Measurements from ENCODE around the gene PTPRN2. TPM values are rescaled to one million over a fixed set of nuclear protein-coding genes. Genes with fewer than 3 reads are reported as not detected.

PTPRN2 gene
- total and polyA plus RNA-seq, 2 donors (not counting 3 experiments of a cell fraction or from before 2014, with no cell fraction given): 0.62 to 0.88 TPM

DNA sequence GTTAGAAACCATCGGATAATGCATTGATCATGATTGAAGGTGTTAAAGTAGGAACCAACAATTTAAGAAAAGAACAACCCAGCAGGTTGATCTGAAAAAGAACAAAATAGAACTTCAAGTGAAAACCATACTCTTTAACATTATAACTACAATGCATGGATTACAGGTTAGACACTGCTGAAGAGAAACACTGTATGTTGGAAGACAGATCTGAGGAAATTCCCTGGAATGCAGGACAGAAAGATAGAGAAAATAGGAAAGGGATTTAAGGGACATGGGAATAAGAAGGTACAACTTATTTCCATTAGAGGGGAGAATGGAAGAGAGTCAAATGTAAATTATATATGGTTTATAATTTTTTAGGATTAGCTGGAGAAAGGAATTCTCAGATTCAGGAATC lies 947.5 kb downstream of the PTPRN2 start:
- no TSS peak for BruUV-seq (replicated peaks)
- H3K27ac ChIP-seq (ENCODE audit: insufficient read depth, low read depth, low read length): no peak overlapping the region
- no peak overlapping the region for H3K4me2 ChIP-seq (ENCODE audit: insufficient read depth, low read length)
- H3K4me1 ChIP-seq (ENCODE audit: control insufficient read depth, extremely low read depth, insufficient read depth, low read length): no peaks in the 10 kb centered on the region
- dilution Hi-C loops (cut with MboI; ENCODE audit: extremely low pct_ligation_motif_present, low sequenced_read_pairs): no loop called here
- CTCF ChIA-PET: no interaction called here
- H3K4me3 ChIP-seq (replicated peaks in 1 of 3; ENCODE audit: insufficient read depth in 1 of 3, low read depth in 1 of 3, low read length in 3 of 3): no peak overlapping the region
- no peak for FAIRE-seq
- no peak overlapping the region for H2AFZ ChIP-seq (ENCODE audit: low read depth, low read length)
- no peaks in the 10 kb centered on the region for H3K27me3 ChIP-seq (ENCODE audit: control insufficient read depth in 2 of 2, insufficient read depth in 2 of 2, low read length in 2 of 2)
- H3K79me2 ChIP-seq (ENCODE audit: control insufficient read depth, insufficient read depth, low read length): no peaks in the 10 kb centered on the region
- no peaks in the 10 kb centered on the region for H3K36me3 ChIP-seq (ENCODE audit: control insufficient read depth in 2 of 2, extremely low read depth in 1 of 2, insufficient read depth in 2 of 2, low read length in 2 of 2)
- TF ChIP-seq GATA2 (IDR thresholded peaks at IDR 0.05; ENCODE audit: insufficient read depth, insufficient read length, low read depth, low read length) (no peak), POLR2A (IDR thresholded peaks at IDR 0.05; ENCODE audit: low read depth, low read length) (no peak), POLR2AphosphoS5 (IDR thresholded peaks at IDR 0.05; ENCODE audit: insufficient read depth, low read depth, low read length) (no peak), MYC (IDR thresholded peaks at IDR 0.05; ENCODE audit: low read depth, low read length) (no peak), EZH2 (IDR thresholded peaks at IDR 0.05; ENCODE audit: borderline replicate concordance, low read depth, low read length, severe bottlenecking) (no peak), FOS (IDR thresholded peaks at IDR 0.05; ENCODE audit: borderline replicate concordance, insufficient read depth, low read length) (no peak), JUN (IDR thresholded peaks at IDR 0.05; ENCODE audit: borderline replicate concordance, insufficient read depth, insufficient read length, low read depth) (no peak)
- TF ChIP-seq, protein P1, sequence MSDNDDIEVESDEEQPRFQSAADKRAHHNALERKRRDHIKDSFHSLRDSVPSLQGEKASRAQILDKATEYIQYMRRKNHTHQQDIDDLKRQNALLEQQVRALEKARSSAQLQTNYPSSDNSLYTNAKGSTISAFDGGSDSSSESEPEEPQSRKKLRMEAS (IDR thresholded peaks at IDR 0.05; ENCODE audit: insufficient read depth, insufficient read length): no peak
- TF ChIP-seq, protein P2, sequence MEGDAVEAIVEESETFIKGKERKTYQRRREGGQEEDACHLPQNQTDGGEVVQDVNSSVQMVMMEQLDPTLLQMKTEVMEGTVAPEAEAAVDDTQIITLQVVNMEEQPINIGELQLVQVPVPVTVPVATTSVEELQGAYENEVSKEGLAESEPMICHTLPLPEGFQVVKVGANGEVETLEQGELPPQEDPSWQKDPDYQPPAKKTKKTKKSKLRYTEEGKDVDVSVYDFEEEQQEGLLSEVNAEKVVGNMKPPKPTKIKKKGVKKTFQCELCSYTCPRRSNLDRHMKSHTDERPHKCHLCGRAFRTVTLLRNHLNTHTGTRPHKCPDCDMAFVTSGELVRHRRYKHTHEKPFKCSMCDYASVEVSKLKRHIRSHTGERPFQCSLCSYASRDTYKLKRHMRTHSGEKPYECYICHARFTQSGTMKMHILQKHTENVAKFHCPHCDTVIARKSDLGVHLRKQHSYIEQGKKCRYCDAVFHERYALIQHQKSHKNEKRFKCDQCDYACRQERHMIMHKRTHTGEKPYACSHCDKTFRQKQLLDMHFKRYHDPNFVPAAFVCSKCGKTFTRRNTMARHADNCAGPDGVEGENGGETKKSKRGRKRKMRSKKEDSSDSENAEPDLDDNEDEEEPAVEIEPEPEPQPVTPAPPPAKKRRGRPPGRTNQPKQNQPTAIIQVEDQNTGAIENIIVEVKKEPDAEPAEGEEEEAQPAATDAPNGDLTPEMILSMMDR (IDR thresholded peaks at IDR 0.05; ENCODE audit: extremely low read depth in 1 of 2, insufficient read depth in 1 of 2, low read depth in 1 of 2, low read length in 2 of 2): no peak
- no peaks in the 10 kb centered on the region for H3K9me1 ChIP-seq (replicated peaks; ENCODE audit: control insufficient read depth, extremely low read depth, insufficient read depth, low read length)
- no peaks in the 10 kb centered on the region for H4K20me1 ChIP-seq (replicated peaks; ENCODE audit: control insufficient read depth, extremely low read depth, insufficient read depth, low read length)
- POLR2A ChIA-PET: no interaction called here
- H3K9ac ChIP-seq (replicated peaks; ENCODE audit: extremely low read depth, insufficient read depth, low read length): no peak overlapping the region
- H3K9me3 ChIP-seq (replicated peaks; ENCODE audit: control insufficient read depth, insufficient read depth, low read length): peaks cover 2% of the 10 kb centered on the region
- no peak for DNase-seq (ENCODE audit: low read depth, low spot score)
- intact Hi-C loops (cut with micrococcal nuclease): no loop called here

All from endothelial cell of umbilical vein (primary cell).